NAMALWA (cell line): ENCODE data around the gene ZNF470.

Experiments used
- DNase-seq: peaks from one replicate; pipeline ENCODE4 v3.0.0-alpha.2; 2015; ENCODE audit warnings: low spot score

The ZNF470 gene

DNA sequence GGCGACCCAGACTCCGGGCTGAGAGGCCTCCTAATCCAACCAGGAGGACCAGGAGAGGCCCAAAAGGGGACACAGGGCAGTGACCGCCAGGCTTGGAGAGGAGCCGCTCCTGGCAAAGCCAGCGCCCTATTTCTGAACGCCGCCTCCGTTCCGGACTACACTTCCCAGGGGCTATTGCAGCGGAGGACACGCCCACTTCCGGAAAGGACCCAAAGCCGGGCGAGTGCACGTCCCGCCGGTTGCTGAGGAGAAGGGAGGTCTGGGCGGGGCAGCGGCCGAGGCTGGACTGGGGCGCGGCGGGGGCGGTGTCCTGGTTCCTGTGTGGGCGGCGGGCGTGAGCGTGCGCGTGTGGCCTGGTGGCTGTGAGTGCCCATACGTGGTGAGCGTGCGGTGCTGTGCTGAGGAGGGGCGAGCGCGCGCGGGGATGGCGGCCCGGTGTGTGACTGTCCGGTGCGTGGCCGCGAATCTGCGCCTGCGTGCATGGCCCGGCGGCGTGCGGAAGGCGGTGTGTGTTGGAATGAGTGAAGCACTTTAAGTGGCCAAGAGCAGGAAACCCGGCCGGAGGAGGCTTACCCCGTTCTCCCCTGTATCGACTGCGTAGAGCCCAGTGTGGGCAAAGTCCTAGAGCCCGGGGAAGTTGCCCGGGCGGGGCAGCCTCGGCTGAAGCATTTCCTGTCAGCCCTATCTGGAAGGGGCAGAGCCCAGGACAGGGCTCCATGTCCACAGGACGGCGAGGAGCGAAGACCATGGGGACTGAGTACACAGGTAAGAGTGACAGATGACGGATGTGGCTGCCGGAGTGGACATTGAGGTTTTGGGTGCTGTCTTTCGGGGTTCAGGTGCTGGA is at the start of gene ZNF470:
ZNF470 (plus strand) TSS at position 195 of the 847 bp plus-strand sequence. CDS start 2,844 bp downstream, outside the sequence.
- no peak for DNase-seq

DNA sequence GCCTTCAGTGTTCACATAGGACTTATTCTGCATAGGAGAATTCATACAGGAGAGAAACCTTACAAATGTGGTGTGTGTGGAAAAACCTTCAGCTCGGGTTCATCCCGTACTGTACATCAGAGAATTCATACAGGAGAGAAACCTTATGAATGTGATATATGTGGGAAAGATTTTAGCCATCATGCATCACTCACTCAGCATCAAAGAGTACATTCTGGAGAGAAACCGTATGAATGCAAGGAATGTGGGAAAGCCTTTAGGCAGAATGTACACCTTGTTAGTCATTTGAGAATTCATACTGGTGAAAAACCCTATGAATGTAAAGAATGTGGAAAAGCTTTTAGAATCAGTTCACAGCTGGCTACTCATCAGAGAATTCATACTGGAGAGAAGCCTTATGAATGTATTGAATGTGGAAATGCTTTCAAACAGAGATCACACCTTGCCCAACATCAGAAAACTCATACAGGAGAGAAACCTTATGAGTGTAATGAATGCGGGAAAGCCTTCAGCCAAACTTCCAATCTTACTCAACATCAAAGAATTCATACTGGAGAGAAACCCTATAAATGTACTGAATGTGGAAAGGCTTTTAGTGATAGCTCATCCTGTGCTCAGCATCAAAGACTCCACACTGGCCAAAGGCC is 41.9 kb upstream of the ZNF470 start:
- DNase-seq = no peak

DNA sequence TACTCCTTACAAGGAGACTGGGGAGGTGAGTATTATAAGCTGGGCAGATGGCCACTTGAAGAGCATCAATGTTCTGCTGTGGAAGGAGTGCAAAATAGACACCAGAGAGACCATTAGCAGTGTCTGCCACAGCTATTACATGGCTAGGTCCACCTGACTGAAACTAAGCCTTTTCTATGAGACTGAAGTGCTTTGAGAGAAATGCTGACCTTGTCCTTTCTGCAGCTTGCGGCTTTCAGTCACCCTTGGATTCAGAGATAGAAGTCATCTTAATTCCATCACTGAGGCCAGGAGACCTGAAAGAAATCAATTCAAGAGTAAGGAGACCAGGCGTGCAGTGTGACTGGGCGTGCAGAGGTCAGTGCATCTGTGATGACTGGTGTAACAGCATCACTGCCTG is 29.8 kb upstream of the ZNF470 start:
- no peak for DNase-seq

DNA sequence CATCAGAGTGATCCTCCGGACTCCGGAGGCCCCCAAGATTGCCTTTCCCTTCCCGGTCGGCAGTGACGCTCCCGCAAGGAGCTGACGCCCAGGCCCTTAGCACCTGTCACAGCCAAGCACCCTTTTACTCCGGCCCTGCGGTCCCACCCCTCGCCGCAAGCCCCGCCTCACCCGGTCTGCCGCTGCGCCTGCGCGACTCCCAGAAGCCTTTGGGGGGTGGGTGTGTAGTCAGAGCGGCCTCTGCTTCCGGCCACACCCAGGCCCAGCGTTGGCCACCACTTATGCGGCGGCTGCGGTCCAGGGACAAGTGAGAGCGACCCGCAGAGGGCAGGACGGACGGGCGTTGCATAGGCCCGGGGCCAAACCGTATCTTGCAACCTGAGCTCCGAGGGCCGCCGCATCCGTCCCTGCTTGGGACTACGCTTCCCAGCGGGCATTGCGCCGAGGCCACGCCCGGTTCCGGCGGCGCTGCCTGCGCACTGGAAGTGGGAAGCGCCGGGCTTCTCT is 29.0 kb upstream of the ZNF470 start:
- no peak for DNase-seq

DNA sequence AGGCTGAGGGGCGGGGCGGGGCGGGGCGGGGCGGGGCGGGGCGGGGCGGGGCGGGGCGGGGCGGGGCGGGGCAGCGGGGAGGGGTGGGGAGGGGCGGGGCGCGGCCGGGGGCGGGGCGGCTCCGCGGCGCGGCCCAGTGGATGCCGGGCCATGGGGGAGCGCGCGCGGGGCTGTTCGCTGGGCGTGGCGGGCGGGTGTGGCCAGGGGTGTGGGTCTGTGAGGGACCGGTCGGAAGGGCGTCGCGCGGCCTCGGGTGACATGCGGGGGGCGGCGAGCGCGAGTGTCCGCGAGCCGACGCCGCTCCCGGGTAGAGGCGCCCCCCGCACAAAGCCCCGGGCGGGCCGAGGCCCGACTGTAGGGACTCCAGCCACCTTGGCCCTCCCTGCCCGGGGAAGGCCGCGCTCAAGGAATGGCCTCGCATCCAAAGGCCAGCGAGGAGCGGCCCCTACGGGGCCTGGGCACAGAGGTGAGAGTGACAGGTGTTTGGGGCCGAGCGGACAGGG is 28.5 kb upstream of the ZNF470 start, which contains the start of gene ZFP28:
ZFP28 (plus strand) TSS at position 188 of the 503 bp plus-strand sequence; CDS start at position 259, 71 bp downstream.
- no peak for DNase-seq

DNA sequence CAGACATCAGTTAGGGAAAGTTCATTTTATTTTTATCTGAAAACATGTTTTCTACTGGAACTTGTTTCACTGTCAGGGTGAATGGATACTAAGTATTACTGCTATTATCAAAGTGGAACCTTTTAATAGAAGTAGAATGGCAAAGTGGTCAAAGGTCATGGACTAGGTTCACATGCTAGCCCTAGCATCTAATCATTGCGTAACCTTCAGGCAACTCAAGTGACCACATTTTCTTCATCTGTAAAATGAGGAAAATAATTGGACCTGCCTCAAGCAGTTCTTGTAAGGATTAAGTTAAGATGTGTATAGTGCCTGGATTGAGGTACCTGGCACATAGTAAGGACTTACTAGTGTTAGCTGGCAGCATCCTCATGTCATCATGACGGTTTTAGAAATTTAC is 23.5 kb upstream of the ZNF470 start:
- DNase-seq = no peak

DNA sequence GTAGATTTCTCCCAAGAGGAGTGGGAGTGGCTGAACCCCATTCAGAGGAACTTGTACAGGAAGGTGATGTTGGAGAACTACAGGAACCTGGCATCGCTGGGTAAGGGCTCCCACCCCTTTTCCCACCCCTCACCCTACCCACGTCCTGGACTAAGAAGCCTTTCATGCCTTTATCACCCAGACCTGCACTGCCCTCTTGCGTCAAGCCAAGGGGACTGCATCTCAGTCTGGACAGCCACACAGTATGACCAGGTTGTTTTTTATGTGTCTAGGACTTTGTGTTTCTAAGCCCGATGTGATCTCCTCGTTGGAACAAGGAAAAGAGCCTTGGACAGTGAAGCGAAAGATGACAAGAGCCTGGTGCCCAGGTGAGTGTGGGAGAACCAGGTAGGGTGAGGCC is 19.7 kb upstream of the ZNF470 start:
- DNase-seq = no peak

DNA sequence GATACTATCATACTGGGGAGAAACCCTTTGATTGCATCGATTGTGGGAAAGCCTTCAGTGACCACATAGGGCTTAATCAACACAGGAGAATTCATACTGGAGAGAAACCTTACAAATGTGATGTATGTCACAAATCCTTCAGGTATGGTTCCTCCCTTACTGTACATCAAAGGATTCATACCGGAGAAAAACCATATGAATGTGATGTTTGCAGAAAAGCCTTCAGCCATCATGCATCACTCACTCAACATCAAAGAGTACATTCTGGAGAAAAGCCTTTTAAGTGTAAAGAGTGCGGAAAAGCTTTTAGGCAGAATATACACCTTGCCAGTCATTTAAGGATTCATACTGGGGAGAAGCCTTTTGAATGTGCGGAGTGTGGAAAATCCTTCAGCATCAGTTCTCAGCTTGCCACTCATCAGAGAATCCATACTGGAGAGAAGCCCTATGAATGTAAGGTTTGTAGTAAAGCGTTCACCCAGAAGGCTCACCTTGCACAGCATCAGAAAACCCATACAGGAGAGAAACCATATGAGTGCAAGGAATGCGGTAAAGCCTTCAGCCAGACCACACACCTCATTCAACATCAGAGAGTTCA is 12.9 kb upstream of the ZNF470 start:
- DNase-seq = no peak

DNA sequence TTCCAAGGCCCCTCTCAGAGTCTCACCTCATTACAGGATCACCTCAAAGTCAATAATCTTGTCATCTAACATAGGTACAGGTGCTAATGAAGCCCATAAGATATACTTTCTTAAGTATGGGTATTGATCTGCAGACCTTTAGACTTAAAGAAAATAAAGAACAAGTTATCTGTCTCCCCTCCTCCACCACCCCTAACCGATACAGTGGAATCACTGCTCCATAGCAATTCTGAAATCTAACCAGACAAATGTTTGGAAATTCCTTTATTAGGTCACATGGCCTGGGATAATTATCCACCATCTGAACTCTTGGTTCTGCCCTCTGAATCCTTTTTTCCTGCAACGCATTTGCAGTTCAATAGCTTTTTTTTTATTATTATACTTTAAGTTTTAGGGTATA is 4.5 kb upstream of the ZNF470 start:
- DNase-seq = no peak

DNA sequence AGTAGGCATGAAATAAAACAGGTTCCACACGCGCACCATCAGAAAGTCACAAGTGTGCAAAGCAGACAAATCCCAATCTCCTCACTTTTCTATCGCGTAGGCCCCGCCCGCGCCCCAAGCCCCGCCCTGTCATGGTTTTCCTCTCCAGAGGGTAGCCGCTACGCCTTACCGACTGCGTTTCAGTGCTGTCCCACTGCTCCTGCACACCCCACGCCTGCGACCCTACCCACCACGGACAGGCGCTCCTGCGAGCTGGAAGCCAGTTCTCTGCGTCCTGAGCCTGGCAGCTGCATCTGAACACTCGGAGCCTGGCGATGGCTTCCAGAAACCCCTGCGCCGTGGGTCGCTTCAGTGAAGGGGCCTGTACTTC is 379 bp upstream of the ZNF470 start:
- no peak for DNase-seq

DNA sequence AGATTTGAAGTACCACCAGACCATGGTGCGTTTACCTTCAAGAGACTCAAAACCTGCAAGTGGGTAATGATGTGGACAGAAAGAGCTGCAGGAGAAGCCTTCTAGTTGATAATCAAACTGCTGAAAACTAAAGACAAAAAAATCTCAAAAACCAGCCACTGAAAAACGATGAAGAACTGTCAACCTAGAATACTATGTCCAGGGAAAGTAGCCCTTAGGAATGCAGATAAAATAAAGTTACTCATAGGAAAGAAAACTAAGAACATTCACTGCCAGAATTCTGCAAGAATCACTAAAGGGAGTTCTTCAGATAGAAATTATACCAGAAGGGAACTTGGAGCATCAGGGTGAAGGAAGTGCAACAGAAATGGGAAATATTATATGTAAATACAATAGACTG is 5.3 kb downstream of the ZNF470 start:
- no peak for DNase-seq

DNA sequence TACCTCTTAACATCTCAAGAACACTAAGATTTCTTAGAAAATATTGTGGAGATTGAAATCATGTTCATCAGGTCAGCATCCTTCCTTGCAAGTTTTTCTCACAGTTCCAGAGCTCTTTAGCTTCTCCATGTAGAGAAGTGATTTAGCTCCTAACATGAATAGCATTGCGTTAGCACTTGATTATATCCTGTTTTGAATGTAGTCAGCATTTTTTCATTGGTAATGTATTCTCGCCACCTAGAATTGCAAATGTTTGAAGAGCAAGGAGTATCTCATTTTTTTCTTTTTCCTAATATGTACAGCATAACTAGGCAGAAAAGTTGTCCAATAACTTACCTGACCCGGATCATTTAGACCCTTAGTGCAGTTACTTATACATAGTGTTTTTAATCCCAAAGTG is 6.6 kb downstream of the ZNF470 start:
- no peak for DNase-seq

DNA sequence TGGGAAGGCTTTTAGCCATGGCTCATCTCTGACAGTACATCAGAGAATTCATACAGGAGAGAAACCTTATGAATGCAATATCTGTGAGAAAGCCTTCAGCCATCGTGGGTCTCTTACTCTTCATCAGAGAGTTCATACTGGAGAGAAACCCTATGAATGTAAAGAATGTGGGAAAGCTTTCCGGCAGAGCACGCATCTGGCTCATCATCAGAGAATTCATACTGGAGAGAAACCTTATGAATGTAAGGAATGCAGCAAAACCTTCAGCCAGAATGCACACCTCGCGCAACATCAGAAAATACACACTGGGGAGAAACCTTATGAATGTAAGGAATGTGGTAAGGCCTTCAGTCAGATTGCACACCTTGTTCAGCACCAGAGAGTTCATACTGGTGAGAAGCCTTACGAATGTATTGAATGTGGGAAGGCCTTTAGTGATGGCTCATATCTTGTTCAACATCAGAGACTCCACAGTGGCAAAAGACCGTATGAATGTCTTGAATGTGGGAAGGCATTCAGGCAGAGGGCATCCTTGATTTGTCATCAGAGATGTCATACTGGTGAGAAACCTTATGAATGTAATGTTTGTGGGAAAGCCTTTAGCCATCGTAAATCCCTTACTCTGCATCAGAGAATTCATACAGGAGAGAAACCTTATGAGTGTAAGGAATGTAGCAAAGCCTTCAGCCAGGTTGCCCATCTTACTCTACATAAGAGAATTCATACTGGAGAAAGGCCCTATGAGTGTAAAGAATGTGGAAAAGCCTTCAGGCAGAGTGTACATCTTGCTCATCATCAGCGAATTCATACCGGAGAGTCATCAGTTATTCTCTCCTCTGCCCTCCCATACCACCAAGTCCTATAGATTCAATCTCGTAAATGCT is 10.7 kb downstream of the ZNF470 start:
- no peak for DNase-seq

DNA sequence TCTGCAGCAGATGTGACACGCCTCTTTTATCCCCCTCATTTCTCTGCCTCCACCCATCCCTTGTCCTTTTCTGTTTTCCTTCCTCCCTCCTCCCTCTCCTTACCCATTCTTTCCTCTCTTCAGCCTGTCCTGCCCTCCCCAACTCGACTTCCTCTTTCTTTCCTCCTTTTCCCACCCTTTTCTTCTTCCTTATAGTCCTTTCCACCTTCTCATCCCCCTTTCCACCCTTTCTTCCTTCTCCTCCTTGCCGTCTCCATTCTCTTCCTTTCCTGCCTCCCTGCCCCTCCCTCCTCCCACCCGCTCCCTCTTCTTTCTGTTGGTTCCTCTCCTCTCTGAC is 27.1 kb downstream of the ZNF470 start:
- DNase-seq = no peak

DNA sequence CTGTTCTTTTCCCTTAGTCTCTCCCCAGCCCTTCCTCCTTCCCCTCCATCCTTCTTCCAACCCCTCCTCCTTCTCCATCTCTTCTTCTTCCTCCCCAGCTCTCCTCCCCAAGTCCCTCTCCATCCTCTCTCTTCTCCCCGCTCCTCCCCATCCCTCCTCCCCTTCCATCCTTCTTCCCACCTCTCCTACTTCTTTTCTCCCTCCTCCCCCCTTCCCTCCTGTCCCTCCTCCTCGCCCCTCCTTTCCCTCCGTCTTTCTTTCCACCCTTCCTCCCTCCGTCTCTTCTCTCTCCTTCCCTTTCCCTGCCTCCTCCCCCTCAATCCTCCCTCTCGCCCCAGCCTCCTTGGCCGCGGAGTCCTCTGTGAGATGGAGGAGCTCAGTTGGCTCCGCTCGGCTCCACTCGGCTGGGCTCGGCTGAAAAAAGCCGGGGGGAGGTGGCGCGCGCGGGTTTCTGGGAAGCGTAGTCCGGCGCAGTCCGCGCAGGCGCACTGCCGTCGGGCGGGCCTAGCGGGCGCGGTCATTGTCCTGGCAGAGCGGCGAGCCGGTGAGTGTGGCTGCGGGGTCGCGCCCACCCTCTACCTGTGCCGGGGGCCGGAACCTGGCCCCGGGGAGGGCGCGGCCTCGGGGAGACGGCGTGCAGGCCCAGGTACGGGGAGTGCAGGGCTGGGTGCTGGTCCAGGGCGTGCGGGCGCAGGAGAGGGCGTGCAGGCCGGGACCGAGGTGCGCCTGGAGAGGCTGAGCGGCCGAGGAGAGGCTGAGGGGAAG is 27.7 kb downstream of the ZNF470 start, which contains the start of gene ZNF71:
ZNF71 (plus strand) TSS at position 520 of the 765 bp plus-strand sequence. CDS start 6,257 bp downstream, outside the sequence.
- DNase-seq = peak; percentile 87

DNA sequence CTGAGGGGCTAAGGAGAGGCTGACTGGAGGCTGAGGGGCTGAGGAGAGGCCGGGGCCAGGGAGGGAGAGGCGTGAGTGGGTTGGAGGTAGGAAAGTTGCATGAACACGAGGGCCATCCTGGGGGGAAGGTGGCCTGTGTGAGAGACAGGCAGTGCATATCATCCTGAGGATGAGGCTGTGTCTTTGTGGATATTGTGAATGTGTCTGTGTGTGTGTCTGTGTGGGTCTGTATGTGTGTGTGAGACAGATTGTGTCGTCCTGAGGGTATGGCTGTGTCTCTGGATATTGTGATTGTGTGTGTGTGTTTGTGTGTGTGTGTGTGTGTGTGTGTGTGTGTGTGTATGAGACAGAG is 28.3 kb downstream of the ZNF470 start:
- DNase-seq = no peak

DNA sequence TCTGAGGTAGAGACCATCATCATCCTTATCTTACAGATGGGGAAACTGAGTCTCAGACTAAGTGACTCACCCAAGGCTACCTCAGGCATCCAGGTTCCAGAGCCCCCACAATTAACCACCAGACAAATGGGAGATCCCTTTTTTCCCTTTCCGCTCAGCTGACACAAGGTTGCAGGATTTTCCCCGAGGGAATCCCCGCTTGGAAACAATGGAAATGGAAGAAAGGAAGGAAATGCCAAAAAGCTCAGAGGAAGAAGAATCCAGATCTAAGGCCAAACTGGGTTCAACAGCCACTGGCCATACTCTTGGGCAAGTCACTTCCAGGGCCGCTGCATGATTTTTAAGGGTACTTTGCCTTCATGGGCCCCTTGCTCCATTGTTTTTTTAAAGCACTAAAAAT is 29.4 kb downstream of the ZNF470 start:
- DNase-seq = no peak

DNA sequence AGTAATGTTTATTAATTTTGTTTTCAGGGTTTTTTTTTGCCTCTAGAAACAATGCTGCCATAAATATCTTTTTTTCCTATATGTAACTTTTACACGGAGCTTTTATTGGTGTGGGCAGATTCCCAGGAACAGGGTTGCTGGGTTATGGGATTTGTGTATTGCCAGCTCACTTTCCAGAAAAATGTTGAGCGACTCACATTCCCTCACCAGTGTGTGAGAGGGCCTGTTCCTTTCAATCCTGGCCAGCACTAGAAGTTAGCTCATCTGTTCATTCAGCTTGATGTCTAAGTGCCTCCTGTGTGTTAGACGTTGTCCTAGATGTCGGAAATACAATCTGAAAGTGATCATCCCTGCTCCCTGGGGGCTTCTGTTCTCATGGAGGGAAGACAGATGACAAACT is 30.4 kb downstream of the ZNF470 start:
- DNase-seq = no peak

DNA sequence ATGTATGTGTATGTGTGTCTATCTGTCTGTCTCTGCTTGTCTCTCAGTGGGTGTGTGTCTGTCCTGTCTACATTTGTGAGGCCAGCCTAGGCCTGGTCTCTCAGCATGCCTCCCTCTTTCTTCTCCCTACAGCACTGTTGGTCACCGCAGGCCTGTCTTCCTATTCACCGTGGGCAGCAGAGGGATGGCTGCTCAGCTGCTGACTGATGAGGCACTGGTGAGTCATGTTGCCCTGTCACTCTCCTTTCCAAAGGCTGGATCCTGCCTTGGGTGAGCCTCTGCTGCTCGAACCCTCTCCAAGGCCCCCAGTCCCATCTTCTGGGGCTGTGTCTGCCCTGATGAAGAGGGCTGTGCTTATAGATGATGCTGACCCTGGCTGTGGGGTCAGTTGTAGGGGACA is 34.1 kb downstream of the ZNF470 start:
- DNase-seq = no peak

DNA sequence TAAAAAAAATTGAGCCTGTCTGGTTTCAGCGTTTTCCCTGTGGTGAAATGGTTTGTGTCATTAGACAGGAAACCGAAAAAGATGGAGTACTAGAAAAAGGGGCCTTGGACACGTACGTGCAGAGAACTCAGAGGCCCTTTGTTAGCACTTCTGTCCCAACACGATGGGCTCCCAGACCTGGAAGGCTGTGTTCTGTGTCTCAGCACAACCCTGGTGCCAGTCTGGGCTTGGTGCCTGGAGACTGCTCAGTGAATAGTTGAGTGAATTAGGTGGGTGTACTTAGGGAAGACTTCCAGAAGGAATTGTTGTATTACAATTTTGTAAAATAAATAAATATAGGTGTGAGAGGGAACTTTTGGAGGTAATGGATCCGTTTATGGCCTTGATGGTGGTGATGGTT is 36.6 kb downstream of the ZNF470 start:
- no peak for DNase-seq
